ENCODE measurements around the gene SIGMAR1. TPM values are rescaled to one million over a fixed set of nuclear protein-coding genes. Genes with fewer than 3 reads are reported as not detected.
"Not testable (repeated sequence)": the region's sequence is repeated elsewhere in the genome, so short reads cannot be mapped to it uniquely, and the experiment has no call there.

SIGMAR1 gene
- total RNA-seq, 1 experiment from 2014 or later, result 165 TPM

GRCh38 chr9:34644766-34645314 is 7.3 kb upstream of the SIGMAR1 start:
- H3K4me1 ChIP-seq (ENCODE audit: insufficient read depth, low read length, poor library complexity, severe bottlenecking), result peaks cover 8% of the 10 kb centered on the region
- no peak overlapping the region for H3K27ac ChIP-seq (ENCODE audit: low read depth, low read length, poor library complexity, severe bottlenecking)
- H3K9me3 ChIP-seq (ENCODE audit: low read depth, low read length, poor library complexity, severe bottlenecking), result no peaks in the 10 kb centered on the region
- no TSS peak for BruUV-seq (replicated peaks)
- CTCF ChIA-PET, result interaction anchor here (1.0 kb wide), 1 partner anchor 15 kb away, joined by 3 read pairs; no protein-coding TSS in a partner anchor
- no peaks in the 10 kb centered on the region for H3K27me3 ChIP-seq (replicated peaks; ENCODE audit: insufficient read depth, low read depth, low read length, poor library complexity)
- no peak overlapping the region for H3K4me3 ChIP-seq (ENCODE audit: low read depth, low read length, poor library complexity, severe bottlenecking)
- POLR2A ChIA-PET (ENCODE audit: low non-redundant PET), result no interaction called here
- no peak for DNase-seq (ENCODE audit: low spot score)
- intact Hi-C loops (cut with micrococcal nuclease; ENCODE audit: unreplicated experiment), result no loop called here
- TF ChIP-seq CTCF (conservative IDR thresholded peaks at IDR 0.05; ENCODE audit: low read depth, low read length), result no peak
- no peak for TF ChIP-seq EZH2 (IDR thresholded peaks at IDR 0.05; ENCODE audit: borderline replicate concordance, low read depth, low read length, poor library complexity, severe bottlenecking)
- peaks cover 17% of the 10 kb centered on the region for H3K36me3 ChIP-seq (ENCODE audit: insufficient read depth, low read length, poor library complexity, severe bottlenecking)

GRCh38 chr9:34642679-34643078 is 5.1 kb upstream of the SIGMAR1 start:
- no peak for TF ChIP-seq EZH2 (IDR thresholded peaks at IDR 0.05; ENCODE audit: borderline replicate concordance, low read depth, low read length, poor library complexity, severe bottlenecking)
- TF ChIP-seq CTCF (conservative IDR thresholded peaks at IDR 0.05; ENCODE audit: low read depth, low read length), result no peak
- BruUV-seq (replicated peaks), result no TSS peak

GRCh38 chr9:34639322-34639721 is 1.7 kb upstream of the SIGMAR1 start:
- intact Hi-C loops (cut with micrococcal nuclease; ENCODE audit: unreplicated experiment); BruUV-seq (replicated peaks); H3K27me3 ChIP-seq (replicated peaks; ENCODE audit: insufficient read depth, low read depth, low read length, poor library complexity); POLR2A ChIA-PET (ENCODE audit: low non-redundant PET); H3K9me3 ChIP-seq (ENCODE audit: low read depth, low read length, poor library complexity, severe bottlenecking); H3K4me3 ChIP-seq (ENCODE audit: low read depth, low read length, poor library complexity, severe bottlenecking); H3K4me1 ChIP-seq (ENCODE audit: insufficient read depth, low read length, poor library complexity, severe bottlenecking); H3K27ac ChIP-seq (ENCODE audit: low read depth, low read length, poor library complexity, severe bottlenecking); CTCF ChIA-PET; DNase-seq (ENCODE audit: low spot score): not testable (repeated sequence)
- peaks cover 14% of the 10 kb centered on the region for H3K36me3 ChIP-seq (ENCODE audit: insufficient read depth, low read length, poor library complexity, severe bottlenecking)

More at GRCh38 chr9:34642679-34643078, 5.1 kb upstream of the SIGMAR1 start:
- peak; percentile 47 for DNase-seq (ENCODE audit: low spot score)
- no peaks in the 10 kb centered on the region for H3K9me3 ChIP-seq (ENCODE audit: low read depth, low read length, poor library complexity, severe bottlenecking)
- H3K4me3 ChIP-seq (ENCODE audit: low read depth, low read length, poor library complexity, severe bottlenecking), result no peak overlapping the region
- H3K4me1 ChIP-seq (ENCODE audit: insufficient read depth, low read length, poor library complexity, severe bottlenecking), result peaks cover 8% of the 10 kb centered on the region
- ChIA-PET POLR2A (ENCODE audit: low non-redundant PET) (no interaction called here), CTCF (no interaction called here)
- intact Hi-C loops (cut with micrococcal nuclease; ENCODE audit: unreplicated experiment), result no loop called here
- no peaks in the 10 kb centered on the region for H3K27me3 ChIP-seq (replicated peaks; ENCODE audit: insufficient read depth, low read depth, low read length, poor library complexity)
- peak overlapping the region; percentile 55 for H3K27ac ChIP-seq (ENCODE audit: low read depth, low read length, poor library complexity, severe bottlenecking)
- peaks cover under 1% of the 10 kb centered on the region for H3K36me3 ChIP-seq (ENCODE audit: insufficient read depth, low read length, poor library complexity, severe bottlenecking)

- peaks cover 14% of the 10 kb centered on the region for H3K36me3 ChIP-seq (ENCODE audit: insufficient read depth, low read length, poor library complexity, severe bottlenecking)
- peak overlapping the region; percentile 87 for H3K27ac ChIP-seq (ENCODE audit: low read depth, low read length, poor library complexity, severe bottlenecking)
- peak overlapping the region; percentile 76 for H3K4me3 ChIP-seq (ENCODE audit: low read depth, low read length, poor library complexity, severe bottlenecking)
- CTCF ChIA-PET, result no interaction called here
- no peaks in the 10 kb centered on the region for H3K9me3 ChIP-seq (ENCODE audit: low read depth, low read length, poor library complexity, severe bottlenecking)
- BruUV-seq (replicated peaks), result no TSS peak
- peaks cover 6% of the 10 kb centered on the region for H3K4me1 ChIP-seq (ENCODE audit: insufficient read depth, low read length, poor library complexity, severe bottlenecking)
- no peak for TF ChIP-seq EZH2 (IDR thresholded peaks at IDR 0.05; ENCODE audit: borderline replicate concordance, low read depth, low read length, poor library complexity, severe bottlenecking)
- TF ChIP-seq CTCF (conservative IDR thresholded peaks at IDR 0.05; ENCODE audit: low read depth, low read length), result no peak
- POLR2A ChIA-PET (ENCODE audit: low non-redundant PET), result no interaction called here
- intact Hi-C loops (cut with micrococcal nuclease; ENCODE audit: unreplicated experiment), result no loop called here
- DNase-seq (ENCODE audit: low spot score), result no peak
- H3K27me3 ChIP-seq (replicated peaks; ENCODE audit: insufficient read depth, low read depth, low read length, poor library complexity), result no peaks in the 10 kb centered on the region
Observed at GRCh38 chr9:34638138-34638445, 505 bp upstream of the SIGMAR1 start.
